ENCODE measurements around the gene MYL7. TPM values are rescaled to one million over a fixed set of nuclear protein-coding genes. Genes with fewer than 3 reads are reported as not detected.

The MYL7 gene
- total RNA-seq, 1 donor from 2014 or later: not detected

- H3K4me3 ChIP-seq (ENCODE audit: low read depth, low read length): no peak overlapping the region
- DNase-seq (ENCODE audit: low read depth) (no peak), FAIRE-seq (no peak)
- H3K36me3 ChIP-seq (ENCODE audit: control insufficient read depth, insufficient read depth, low read length): no peaks in the 10 kb centered on the region
- H3K27me3 ChIP-seq (ENCODE audit: control insufficient read depth, insufficient read depth, low read length): no peaks in the 10 kb centered on the region
- TF ChIP-seq, protein P1, sequence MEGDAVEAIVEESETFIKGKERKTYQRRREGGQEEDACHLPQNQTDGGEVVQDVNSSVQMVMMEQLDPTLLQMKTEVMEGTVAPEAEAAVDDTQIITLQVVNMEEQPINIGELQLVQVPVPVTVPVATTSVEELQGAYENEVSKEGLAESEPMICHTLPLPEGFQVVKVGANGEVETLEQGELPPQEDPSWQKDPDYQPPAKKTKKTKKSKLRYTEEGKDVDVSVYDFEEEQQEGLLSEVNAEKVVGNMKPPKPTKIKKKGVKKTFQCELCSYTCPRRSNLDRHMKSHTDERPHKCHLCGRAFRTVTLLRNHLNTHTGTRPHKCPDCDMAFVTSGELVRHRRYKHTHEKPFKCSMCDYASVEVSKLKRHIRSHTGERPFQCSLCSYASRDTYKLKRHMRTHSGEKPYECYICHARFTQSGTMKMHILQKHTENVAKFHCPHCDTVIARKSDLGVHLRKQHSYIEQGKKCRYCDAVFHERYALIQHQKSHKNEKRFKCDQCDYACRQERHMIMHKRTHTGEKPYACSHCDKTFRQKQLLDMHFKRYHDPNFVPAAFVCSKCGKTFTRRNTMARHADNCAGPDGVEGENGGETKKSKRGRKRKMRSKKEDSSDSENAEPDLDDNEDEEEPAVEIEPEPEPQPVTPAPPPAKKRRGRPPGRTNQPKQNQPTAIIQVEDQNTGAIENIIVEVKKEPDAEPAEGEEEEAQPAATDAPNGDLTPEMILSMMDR (IDR thresholded peaks at IDR 0.05; ENCODE audit: insufficient read depth, low read length, severe bottlenecking): no peak
Observed at GRCh38 chr7:44097064-44097932, 43.8 kb downstream of the MYL7 start.

- DNase-seq (ENCODE audit: low read depth) (no peak), FAIRE-seq (no peak)
- Histone ChIP-seq H3K4me3 (ENCODE audit: low read depth, low read length) (no peak overlapping the region), H3K36me3 (ENCODE audit: control insufficient read depth, insufficient read depth, low read length) (no peaks in the 10 kb centered on the region), H3K27me3 (ENCODE audit: control insufficient read depth, insufficient read depth, low read length) (no peaks in the 10 kb centered on the region)
- TF ChIP-seq, protein P1 (IDR thresholded peaks at IDR 0.05; ENCODE audit: insufficient read depth, low read length, severe bottlenecking): no peak
Observed at GRCh38 chr7:44096326-44096881, 44.7 kb downstream of the MYL7 start.

DNA sequence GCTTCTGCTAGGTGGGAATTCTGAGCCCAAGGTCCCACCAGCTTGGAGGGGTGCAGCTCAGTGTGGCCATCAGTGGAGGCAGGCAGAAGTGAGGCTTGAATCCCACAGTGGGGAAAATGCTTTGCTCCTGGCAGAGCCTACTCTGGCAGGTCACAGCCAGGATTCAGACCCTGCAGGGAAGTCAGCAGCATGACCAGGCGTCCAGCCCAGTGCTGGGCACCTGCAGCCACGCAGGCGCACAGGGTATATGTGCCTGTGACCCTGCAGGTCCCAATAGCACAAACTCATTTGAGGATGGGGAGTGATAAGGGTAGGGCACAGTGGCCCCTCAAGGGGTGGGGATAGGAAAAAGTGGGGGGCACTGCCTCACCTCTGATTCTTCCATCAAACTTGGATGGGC lies 45.4 kb downstream of the MYL7 start:
- TF ChIP-seq, protein P1 (IDR thresholded peaks at IDR 0.05; ENCODE audit: insufficient read depth, low read length, severe bottlenecking): no peak
- Histone ChIP-seq H3K27me3 (ENCODE audit: control insufficient read depth, insufficient read depth, low read length) (no peaks in the 10 kb centered on the region), H3K4me3 (ENCODE audit: low read depth, low read length) (no peak overlapping the region), H3K36me3 (ENCODE audit: control insufficient read depth, insufficient read depth, low read length) (no peaks in the 10 kb centered on the region)
- no peak for FAIRE-seq
- DNase-seq (ENCODE audit: low read depth): no peak

DNA sequence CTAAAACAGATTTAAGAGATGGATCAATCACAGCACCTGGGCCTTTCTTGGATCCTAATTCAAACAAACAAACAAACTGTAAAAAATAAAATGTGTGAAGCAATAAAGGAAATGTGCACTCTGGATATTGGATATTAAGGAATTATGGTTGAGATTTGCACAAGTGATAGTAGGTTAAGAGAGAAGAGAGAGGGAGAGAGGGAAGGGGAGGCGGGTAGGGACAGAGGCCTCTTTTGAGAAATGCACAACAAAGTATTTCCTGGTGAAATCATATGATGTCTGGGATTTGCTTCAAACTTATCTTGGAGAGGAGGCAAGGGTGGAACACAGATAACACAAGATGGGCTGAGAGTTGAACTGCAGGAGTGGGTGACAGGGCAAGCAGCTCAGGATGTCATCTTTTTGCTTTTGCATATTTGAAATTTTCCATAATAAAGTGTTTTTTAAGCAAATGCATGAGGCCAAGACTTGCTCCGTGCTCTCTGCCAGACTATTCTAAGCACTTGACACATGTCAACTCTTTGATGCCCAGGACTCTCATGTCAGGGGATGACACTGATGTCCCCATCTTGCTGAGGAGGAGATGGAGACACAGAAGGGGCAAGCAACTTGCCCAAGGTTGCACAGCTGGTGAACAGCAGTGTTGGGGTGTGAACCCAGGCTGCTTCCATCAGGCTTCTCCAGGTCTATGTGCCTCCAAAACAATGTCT lies 46.1 kb downstream of the MYL7 start:
- no peaks in the 10 kb centered on the region for H3K27me3 ChIP-seq (ENCODE audit: control insufficient read depth, insufficient read depth, low read length)
- no peak for FAIRE-seq
- DNase-seq (ENCODE audit: low read depth): no peak
- TF ChIP-seq, protein P1 (IDR thresholded peaks at IDR 0.05; ENCODE audit: insufficient read depth, low read length, severe bottlenecking): no peak
- no peaks in the 10 kb centered on the region for H3K36me3 ChIP-seq (ENCODE audit: control insufficient read depth, insufficient read depth, low read length)
- no peak overlapping the region for H3K4me3 ChIP-seq (ENCODE audit: low read depth, low read length)

GRCh38 chr7:44094365-44094764 lies 46.8 kb downstream of the MYL7 start:
- no peaks in the 10 kb centered on the region for H3K27me3 ChIP-seq (ENCODE audit: control insufficient read depth, insufficient read depth, low read length)
- DNase-seq (ENCODE audit: low read depth) (no peak), FAIRE-seq (no peak)
- H3K4me3 ChIP-seq (ENCODE audit: low read depth, low read length): no peak overlapping the region
- no peaks in the 10 kb centered on the region for H3K36me3 ChIP-seq (ENCODE audit: control insufficient read depth, insufficient read depth, low read length)
- TF ChIP-seq, protein P1 (IDR thresholded peaks at IDR 0.05; ENCODE audit: insufficient read depth, low read length, severe bottlenecking): no peak
